A549 (cell line): ENCODE data around the gene TSPO2. TPM values are rescaled to one million over a fixed set of nuclear protein-coding genes. Genes with fewer than 3 reads are reported as not detected.

ENCODE experiments used
- ATAC-seq, 2 experiments: fragments of 200-7000 bp in 1 of 2; fragments of >200 bp in 1 of 2; cut with Nextera tagmentation in 1 of 2; cut with Tn5 transposase in 1 of 2; 3 replicates each; pipeline versions ENCODE4 v1.8.0 to v1.9.1; 2018 to 2020; ENCODE audit warnings: mild to moderate bottlenecking in 1 of 2, moderate library complexity in 1 of 2
- CTCF ChIA-PET: fragments of 300-600 bp; sonication (Branson Sonifier 250); formaldehyde crosslinking; extraction: SDS; loops from one replicate; lab custom pipeline; 2021; ENCODE audit warnings: antibody characterized with exemption, inconsistent platforms; lab: Yijun Ruan, JAX
- POLR2A ChIA-PET: fragments of 350-600 bp; formaldehyde crosslinking; extraction: SDS; loops from one replicate; lab custom pipeline; 2021; ENCODE audit warnings: antibody characterized with exemption, inconsistent platforms; lab: Yijun Ruan, JAX
- DNase-seq, 2 experiments: peaks; one replicate each; pipeline versions ENCODE4 v3.0.0 to v3.0.0-alpha.2; 2011 to 2016; ENCODE audit warnings: low read depth in 1 of 2, low spot score in 1 of 2
- FAIRE-seq: peaks from 2 replicates; lab custom pipeline; 2011; peaks lifted over from hg19 to GRCh38; lab: Jason Lieb, UNC
- H3K27ac ChIP-seq, 2 experiments: fragments of >200 bp; sonication (Bioruptor Twin); formaldehyde crosslinking; 3 replicates each; pipeline ENCODE4 v1.5.1; 2016 to 2017
- H3K4me1 ChIP-seq: fragments of >200 bp; sonication (Bioruptor Twin); formaldehyde crosslinking; 3 replicates; pipeline ENCODE4 v1.6.1; 2016
- H3K4me2 ChIP-seq: fragments of >200 bp; sonication (Bioruptor Twin); formaldehyde crosslinking; 3 replicates; pipeline ENCODE4 v1.6.1; 2016
- H3K4me3 ChIP-seq: fragments of >200 bp; sonication (Bioruptor Twin); formaldehyde crosslinking; 3 replicates; pipeline ENCODE4 v1.5.1; 2016
- H3K9me3 ChIP-seq: fragments of >200 bp; sonication (Bioruptor Twin); formaldehyde crosslinking; 3 replicates; pipeline ENCODE4 v1.6.1; 2016
- CEBPB ChIP-seq, 2 experiments: fragments of >200 bp in 1 of 2; sonication (Bioruptor Twin) in 1 of 2; formaldehyde crosslinking in 1 of 2; IDR thresholded peaks; 2 replicates each; pipeline ENCODE4 v1.6.1; 2012 to 2016
- CHD2 ChIP-seq: fragments of 150-350 bp; IDR thresholded peaks from 2 replicates; pipeline ENCODE4 v1.6.1; 2014; ENCODE audit warnings: low read length; ENCODE audit not compliant: partially characterized antibody
- CTCF ChIP-seq: fragments of >200 bp; sonication (Bioruptor Twin); formaldehyde crosslinking; IDR thresholded peaks from 3 replicates; pipeline ENCODE4 v1.5.1; 2016
- FOSB ChIP-seq: fragments of 250-450 bp; sonication (Bioruptor Pico); IDR thresholded peaks from 2 replicates; pipeline ENCODE4 v1.5.0; 2020; ENCODE audit warnings: mild to moderate bottlenecking, moderate library complexity
- GATA3 ChIP-seq: IDR thresholded peaks from 2 replicates; pipeline ENCODE4 v1.6.1; 2012; ENCODE audit warnings: borderline replicate concordance
- HDAC2 ChIP-seq: fragments of 200-600 bp; sonication (generic); IDR thresholded peaks from 2 replicates; pipeline ENCODE4 v1.6.1; 2016
- HEYL ChIP-seq: fragments of 250-450 bp; sonication (Bioruptor Pico); IDR thresholded peaks from 2 replicates; pipeline ENCODE4 v1.8.0; 2021; ENCODE audit warnings: mild to moderate bottlenecking, moderate library complexity
- HOXB5 ChIP-seq: fragments of 250-450 bp; sonication (Bioruptor Pico); IDR thresholded peaks from 2 replicates; pipeline ENCODE4 v1.5.0; 2020; ENCODE audit warnings: mild to moderate bottlenecking, moderate library complexity
- MAX ChIP-seq: IDR thresholded peaks from 2 replicates; pipeline ENCODE4 v1.6.1; 2012
- MAZ ChIP-seq: fragments of 150-350 bp; IDR thresholded peaks from 2 replicates; pipeline ENCODE4 v1.6.1; 2014; ENCODE audit warnings: antibody characterized with exemption, low read depth, low read length, borderline replicate concordance
- MYC ChIP-seq: IDR thresholded peaks from 2 replicates; pipeline ENCODE4 v1.6.1; 2012; ENCODE audit warnings: mild to moderate bottlenecking, inconsistent platforms, low read length, improper control_type of control experiment, borderline replicate concordance
- NFE2L2 ChIP-seq: fragments of 150-350 bp; conservative IDR thresholded peaks from 2 replicates; pipeline ENCODE4 v1.6.1; 2014; ENCODE audit warnings: low read length
- RAD21 ChIP-seq, 2 experiments: fragments of >200 bp in 1 of 2; sonication (Bioruptor Twin) in 1 of 2; formaldehyde crosslinking in 1 of 2; IDR thresholded peaks in 1 of 2; conservative IDR thresholded peaks in 1 of 2; 2 replicates in 1 of 2; 3 replicates in 1 of 2; pipeline ENCODE4 v1.6.1; 2012 to 2018; ENCODE audit warnings: inconsistent platforms in 1 of 2
- RCOR1 ChIP-seq: fragments of 150-350 bp; IDR thresholded peaks from 2 replicates; pipeline ENCODE4 v1.6.1; 2014; ENCODE audit warnings: antibody characterized with exemption, low read length, low read depth
- RNF2 ChIP-seq: fragments of 200-600 bp; sonication (generic); IDR thresholded peaks from 2 replicates; pipeline ENCODE4 v1.6.1; 2016; ENCODE audit warnings: low read depth, mild to moderate bottlenecking, antibody characterized with exemption, moderate library complexity, borderline replicate concordance
- SMC3 ChIP-seq: fragments of >200 bp; sonication (Bioruptor Twin); formaldehyde crosslinking; IDR thresholded peaks from 3 replicates; pipeline ENCODE4 v1.6.1; 2018; ENCODE audit warnings: inconsistent platforms
- SREBF2 ChIP-seq: fragments of 450-650 bp; IDR thresholded peaks from 2 replicates; pipeline ENCODE4 v1.6.1; 2014; ENCODE audit warnings: mild to moderate bottlenecking, moderate library complexity
- ZFP36 ChIP-seq: fragments of 450-650 bp; IDR thresholded peaks from 2 replicates; pipeline ENCODE4 v1.6.1; 2014; ENCODE audit warnings: borderline replicate concordance; ENCODE audit not compliant: partially characterized antibody
- ZNF302 ChIP-seq: fragments of 250-450 bp; sonication (Bioruptor Pico); IDR thresholded peaks from 2 replicates; pipeline ENCODE4 v1.9.0; 2021; ENCODE audit warnings: inconsistent platforms, mild to moderate bottlenecking, moderate library complexity
- WGBS: methylation state at CpG from one replicate; pipeline ENCODE4 v1.1.6; 2017; ENCODE audit errors: missing lambda C conversion rate; 5-methylcytosine and 5-hydroxymethylcytosine counted together
- polyA plus RNA-seq, 4 experiments: library from polyadenylated mRNA; depleted of rRNA in 3 of 4; stranded (reverse); fragments of >200 nt; fragmentation: RNase III in 1 of 4; extraction: RNeasy Plus Mini Kit Qiagen cat#74134 plus additional on column Dnase treatment in 1 of 4; gene quantifications; 2 replicates in 3 of 4; 3 replicates in 1 of 4; pipeline ENCODE4 v1.2.3, GENCODE V29; 2011 to 2017
- TF ChIP-seq, protein P1 (sequence below): fragments of 450-650 bp; IDR thresholded peaks from 2 replicates; pipeline ENCODE4 v1.6.1; 2014; ENCODE audit warnings: antibody characterized with exemption
- TF ChIP-seq, protein P2 (sequence below): IDR thresholded peaks from 2 replicates; pipeline ENCODE4 v1.6.1; 2012; ENCODE audit warnings: low read depth, borderline replicate concordance

The TSPO2 gene
- polyA plus RNA-seq, 2 of the 4 experiments (the other 2 are of a cell fraction): not detected

GRCh38 chr6:41027241-41027640, 15.0 kb upstream of the TSPO2 start:
- Histone ChIP-seq H3K9me3 (no peaks in the 10 kb centered on the region), H3K4me2 (peak overlapping the region; percentile 62), H3K4me3 (peak overlapping the region; percentile 17; the same call in 1 of the 3 replicates), H3K27ac (peak overlapping the region; percentile 67 to 85), H3K4me1 (peaks cover 23% of the 10 kb centered on the region)
- 60% methylated on average over 4 of the region's 4 CpGs for WGBS
- no peak for ATAC-seq
- DNase-seq: no peak
- POLR2A ChIA-PET: no interaction called here
- FAIRE-seq: no peak
- TF ChIP-seq ZNF302 (CRISPR knock-in tag) (no peak), ZFP36 (no peak), MYC (no peak), SREBF2 (no peak), CEBPB (IDR thresholded peaks at IDR 0.05) (no peak), HEYL (CRISPR knock-in tag) (no peak), HOXB5 (CRISPR knock-in tag) (no peak), NFE2L2 (no peak), RCOR1 (no peak), HDAC2 (no peak), GATA3 (no peak)
- TF ChIP-seq, protein P1, sequence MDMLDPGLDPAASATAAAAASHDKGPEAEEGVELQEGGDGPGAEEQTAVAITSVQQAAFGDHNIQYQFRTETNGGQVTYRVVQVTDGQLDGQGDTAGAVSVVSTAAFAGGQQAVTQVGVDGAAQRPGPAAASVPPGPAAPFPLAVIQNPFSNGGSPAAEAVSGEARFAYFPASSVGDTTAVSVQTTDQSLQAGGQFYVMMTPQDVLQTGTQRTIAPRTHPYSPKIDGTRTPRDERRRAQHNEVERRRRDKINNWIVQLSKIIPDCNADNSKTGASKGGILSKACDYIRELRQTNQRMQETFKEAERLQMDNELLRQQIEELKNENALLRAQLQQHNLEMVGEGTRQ: no peak
- CTCF ChIA-PET: interaction anchor here (0.7 to 8.0 kb wide), 29 partner anchors 9 to 477 kb away, joined by 3 to 71 read pairs (median 6); partner anchors contain the start of gene TSPO2

DNA sequence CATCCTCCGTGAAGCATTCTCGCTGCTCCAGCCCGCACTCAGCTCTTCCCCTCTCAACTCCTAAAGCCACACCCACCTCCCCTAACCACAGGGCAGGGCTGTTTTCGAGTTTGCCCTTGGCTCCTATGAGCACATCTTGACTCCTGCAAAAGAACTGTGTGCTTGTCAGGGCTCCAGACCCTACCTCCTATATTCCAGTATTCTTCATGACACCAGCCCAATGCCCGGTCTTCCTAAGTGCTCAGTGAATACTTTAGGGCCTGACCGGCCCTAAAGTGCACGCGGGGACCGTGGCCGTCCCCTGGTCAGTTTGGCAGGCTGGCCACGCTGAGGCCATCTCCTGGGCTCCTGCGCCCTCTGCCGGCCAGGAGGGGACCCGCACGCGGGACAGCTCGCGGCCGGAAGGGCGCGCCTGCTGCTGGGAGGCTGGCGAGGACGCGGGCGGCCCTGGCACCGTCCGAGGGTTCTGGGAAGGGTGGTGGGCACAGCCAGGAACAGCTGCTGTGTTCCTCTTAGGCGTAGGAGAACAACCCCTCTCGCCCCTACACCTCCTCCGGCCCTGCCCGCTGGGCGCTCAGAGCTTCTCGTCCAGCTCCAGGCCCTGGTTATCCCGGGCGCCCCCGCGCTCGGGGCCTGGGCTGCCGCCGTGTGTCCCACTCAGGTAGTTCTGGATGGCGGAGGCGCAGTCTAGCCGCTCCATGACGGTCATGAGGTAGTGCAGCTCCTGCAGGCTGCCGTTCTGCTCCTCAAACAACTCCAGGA, 14.3 kb upstream of the TSPO2 start:
- Histone ChIP-seq H3K4me2 (peak overlapping the region; percentile 62), H3K9me3 (no peaks in the 10 kb centered on the region), H3K4me3 (peak overlapping the region; percentile 17; the same call in 1 of the 3 replicates), H3K4me1 (peaks cover 15% of the 10 kb centered on the region; the same call in 2 of the 3 replicates), H3K27ac (peak overlapping the region; percentile 67 to 85)
- ChIA-PET CTCF (interaction anchor here (0.6 to 8.0 kb wide), 53 partner anchors 8 to 1681 kb away, joined by 3 to 71 read pairs (median 4); partner anchors contain the start of genes TSPO2 and UNC5CL), POLR2A (interaction anchor here (1.1 kb wide), 1 partner anchor 45 kb away, joined by 3 read pairs; the partner anchor contains the start of genes NFYA and OARD1)
- TF ChIP-seq FOSB (no peak), MAZ (no peak), CHD2 (no peak), MAX (peak; percentile 82), SMC3 (peak; percentile 94), SREBF2 (no peak), RAD21 (conservative IDR thresholded peaks at IDR 0.05 in 1 of 2, IDR thresholded peaks at IDR 0.05 in 1 of 2) (peak; percentile 89 to 95), CTCF (peak; percentile 92), RNF2 (no peak)
- TF ChIP-seq, protein P2, sequence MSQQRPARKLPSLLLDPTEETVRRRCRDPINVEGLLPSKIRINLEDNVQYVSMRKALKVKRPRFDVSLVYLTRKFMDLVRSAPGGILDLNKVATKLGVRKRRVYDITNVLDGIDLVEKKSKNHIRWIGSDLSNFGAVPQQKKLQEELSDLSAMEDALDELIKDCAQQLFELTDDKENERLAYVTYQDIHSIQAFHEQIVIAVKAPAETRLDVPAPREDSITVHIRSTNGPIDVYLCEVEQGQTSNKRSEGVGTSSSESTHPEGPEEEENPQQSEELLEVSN: peak; percentile 75; the same call in 1 of the 2 replicates
- DNase-seq: peak; percentile 54 to 59
- ATAC-seq: peak; percentile 95 to 98
- no peak for FAIRE-seq
- 44% methylated on average over 6 of the region's 45 CpGs for WGBS
